ENCODE results near the gene GPBP1L1.

Gene GPBP1L1

DNA sequence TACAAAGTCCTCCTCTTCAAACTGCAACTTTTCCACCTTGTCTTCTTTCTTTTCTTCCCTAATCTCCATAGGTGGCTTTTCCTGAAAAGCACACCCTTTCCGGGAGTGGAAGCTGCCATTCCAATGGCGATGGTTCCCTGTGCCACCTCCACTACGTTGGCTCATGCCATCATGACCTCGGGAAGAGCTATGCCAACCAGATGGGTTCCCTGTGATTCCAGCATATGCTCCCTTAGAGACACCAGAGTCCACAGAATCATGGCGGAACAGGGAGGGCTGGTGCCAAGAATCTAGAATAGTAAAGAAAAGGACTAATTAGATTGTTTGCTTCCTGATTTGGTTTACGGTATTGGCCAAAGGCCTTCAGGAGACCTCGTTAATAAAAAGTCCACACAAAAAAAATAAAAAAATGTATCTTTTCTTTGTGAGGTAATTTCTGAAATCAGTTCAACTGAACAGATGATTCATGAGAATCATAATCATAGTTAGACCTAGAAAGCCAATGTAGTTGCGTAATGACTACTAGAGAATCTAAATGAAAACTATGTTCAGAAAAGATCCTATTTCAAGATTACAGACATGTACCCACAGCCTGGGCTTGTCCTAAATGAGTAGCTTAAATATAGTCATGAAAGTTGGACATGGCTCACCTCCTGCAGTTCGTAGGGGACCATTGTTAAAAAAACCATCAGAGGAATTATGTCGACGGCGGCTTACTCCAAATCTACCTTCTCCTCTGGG, 31.6 kb downstream of the GPBP1L1 start:
- H3K4me2 ChIP-seq (ENCODE audit: low read length, poor library complexity, severe bottlenecking): no peak overlapping the region
- H3K4ac ChIP-seq (ENCODE audit: low read depth in 1 of 2, low read length in 2 of 2): no peak overlapping the region
- no peak overlapping the region for H2AFZ ChIP-seq (ENCODE audit: low read depth, low read length)
- DNase-seq: no peak
- over 99% methylated on average over 7 of the region's 12 CpGs for WGBS
- H2AK5ac ChIP-seq (ENCODE audit: low read length, severe bottlenecking): no peak overlapping the region
- no peak overlapping the region for H3K14ac ChIP-seq (ENCODE audit: low read length in 2 of 2)
- no peaks in the 10 kb centered on the region for H3K4me1 ChIP-seq (ENCODE audit: control insufficient read depth, insufficient read depth, low read depth, low read length)
- H3K23ac ChIP-seq (ENCODE audit: low read length in 2 of 2): no peak overlapping the region
- H4K91ac ChIP-seq (ENCODE audit: low read length): no peak overlapping the region
- H3K27me3 ChIP-seq (ENCODE audit: control insufficient read depth in 1 of 2, insufficient read depth in 1 of 2, low read length in 2 of 2): no peaks in the 10 kb centered on the region
- H2BK12ac ChIP-seq (ENCODE audit: low read length in 2 of 2): no peak overlapping the region
- H3K79me1 ChIP-seq (replicated peaks; ENCODE audit: low read length, poor library complexity, severe bottlenecking): peaks cover 39% of the 10 kb centered on the region
- no peak overlapping the region for H2BK15ac ChIP-seq (ENCODE audit: low read depth, poor library complexity, severe bottlenecking)
- H3K9me3 ChIP-seq (ENCODE audit: control insufficient read depth, low read length): no peaks in the 10 kb centered on the region
- H3K4me3 ChIP-seq (ENCODE audit: insufficient read depth in 1 of 2, low read depth in 1 of 2, low read length in 2 of 2): no peak overlapping the region
- H3K36me3 ChIP-seq (ENCODE audit: control insufficient read depth in 1 of 2, insufficient read depth in 2 of 2, low read depth in 1 of 2, low read length in 2 of 2): peaks cover 49 to 100% of the 10 kb centered on the region in 2 experiments
- H3K18ac ChIP-seq (ENCODE audit: low read depth in 1 of 2, low read length in 2 of 2): no peak overlapping the region
- no peak overlapping the region for H2BK120ac ChIP-seq (ENCODE audit: low read depth, low read length)
- H3K9ac ChIP-seq (ENCODE audit: low read length): no peak overlapping the region
- no peak overlapping the region for H2BK5ac ChIP-seq (ENCODE audit: low read depth, low read length, poor library complexity, severe bottlenecking)
- H4K8ac ChIP-seq (ENCODE audit: low read length): no peak overlapping the region
- no peak overlapping the region for H3K27ac ChIP-seq (ENCODE audit: low read length, poor library complexity, severe bottlenecking)

DNA sequence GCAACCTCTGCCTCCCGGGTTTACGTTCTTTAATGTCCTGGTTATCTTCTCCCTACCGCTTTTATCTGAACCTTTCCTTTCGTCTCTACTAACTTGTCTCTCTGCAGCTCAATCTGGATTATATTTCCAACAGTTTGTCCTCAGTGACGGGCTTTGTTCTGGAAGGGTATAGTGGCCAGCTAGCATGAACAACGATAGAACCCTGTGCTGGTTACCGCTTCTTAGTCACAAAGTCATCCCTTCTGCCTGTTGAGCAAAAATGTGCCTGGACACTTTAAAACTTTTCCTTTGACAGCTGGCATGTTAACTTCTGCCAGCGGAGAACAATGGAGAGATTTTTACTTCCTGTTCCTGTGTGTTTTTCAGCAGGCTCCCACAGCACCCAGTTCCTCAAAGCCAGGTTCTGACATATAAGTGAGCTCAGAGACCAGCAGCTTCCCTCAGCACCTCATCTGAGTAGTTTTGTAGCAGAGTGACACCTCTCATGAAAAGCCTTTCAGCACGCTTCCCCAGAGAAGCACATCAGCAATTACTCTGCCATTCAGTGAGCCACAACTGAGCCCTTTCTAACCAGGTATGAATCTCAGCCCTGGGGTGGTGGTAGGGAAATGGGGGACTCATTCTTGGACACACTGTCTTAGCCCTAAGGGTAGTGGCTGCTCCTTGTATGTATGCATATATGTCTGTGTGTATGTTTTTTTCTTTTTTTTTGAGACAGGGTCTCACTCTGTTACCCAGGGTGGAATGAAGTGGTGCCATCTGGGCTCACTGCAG, 38.9 kb downstream of the GPBP1L1 start:
- Histone ChIP-seq H2BK12ac (ENCODE audit: low read length in 2 of 2) (no peak overlapping the region), H3K27me3 (ENCODE audit: control insufficient read depth in 1 of 2, insufficient read depth in 1 of 2, low read length in 2 of 2) (no peaks in the 10 kb centered on the region), H3K14ac (ENCODE audit: low read length in 2 of 2) (no peak overlapping the region), H3K79me1 (replicated peaks; ENCODE audit: low read length, poor library complexity, severe bottlenecking) (peaks cover 28% of the 10 kb centered on the region), H3K18ac (ENCODE audit: low read depth in 1 of 2, low read length in 2 of 2) (no peak overlapping the region), H2BK15ac (ENCODE audit: low read depth, poor library complexity, severe bottlenecking) (no peak overlapping the region), H3K4me3 (ENCODE audit: insufficient read depth in 1 of 2, low read depth in 1 of 2, low read length in 2 of 2) (no peak overlapping the region), H3K4me1 (ENCODE audit: control insufficient read depth, insufficient read depth, low read depth, low read length) (no peaks in the 10 kb centered on the region), H4K8ac (ENCODE audit: low read length) (no peak overlapping the region), H3K9me3 (ENCODE audit: control insufficient read depth, low read length) (no peaks in the 10 kb centered on the region), H3K4me2 (ENCODE audit: low read length, poor library complexity, severe bottlenecking) (no peak overlapping the region), H2AK5ac (ENCODE audit: low read length, severe bottlenecking) (no peak overlapping the region), H2AFZ (ENCODE audit: low read depth, low read length) (no peak overlapping the region), H3K36me3 (ENCODE audit: control insufficient read depth in 1 of 2, insufficient read depth in 2 of 2, low read depth in 1 of 2, low read length in 2 of 2) (peaks cover 23 to 88% of the 10 kb centered on the region in 2 experiments), H2BK120ac (ENCODE audit: low read depth, low read length) (no peak overlapping the region), H3K4ac (ENCODE audit: low read depth in 1 of 2, low read length in 2 of 2) (no peak overlapping the region), H4K91ac (ENCODE audit: low read length) (no peak overlapping the region), H2BK5ac (ENCODE audit: low read depth, low read length, poor library complexity, severe bottlenecking) (no peak overlapping the region), H3K9ac (ENCODE audit: low read length) (no peak overlapping the region), H3K27ac (ENCODE audit: low read length, poor library complexity, severe bottlenecking) (no peak overlapping the region), H3K23ac (ENCODE audit: low read length in 2 of 2) (no peak overlapping the region)
- no peak for DNase-seq
- WGBS: over 99% methylated on average over 8 of the region's 9 CpGs

DNA sequence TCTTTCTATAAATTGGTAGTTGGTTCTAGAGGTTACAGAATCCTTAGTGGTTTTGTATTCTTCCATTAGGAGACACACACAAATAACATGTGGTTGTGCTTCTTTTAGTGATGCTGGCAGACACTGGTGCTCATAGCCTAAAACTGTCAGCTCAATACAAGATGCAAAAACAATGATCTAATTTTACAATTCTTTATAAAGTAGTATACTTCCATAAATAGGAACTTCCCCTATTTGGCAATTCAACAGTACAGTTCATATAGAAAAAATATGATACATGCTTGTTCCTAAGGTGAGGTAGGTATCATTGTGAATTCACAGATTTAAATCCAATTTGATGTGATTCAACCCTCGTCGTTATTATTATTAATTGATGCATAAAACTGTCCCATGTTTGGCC, 41.7 kb downstream of the GPBP1L1 start:
- Histone ChIP-seq H3K27ac (ENCODE audit: low read length, poor library complexity, severe bottlenecking) (no peak overlapping the region), H2BK15ac (ENCODE audit: low read depth, poor library complexity, severe bottlenecking) (no peak overlapping the region), H3K4me1 (ENCODE audit: control insufficient read depth, insufficient read depth, low read depth, low read length) (no peaks in the 10 kb centered on the region), H3K36me3 (ENCODE audit: control insufficient read depth in 1 of 2, insufficient read depth in 2 of 2, low read depth in 1 of 2, low read length in 2 of 2) (peaks cover 31 to 87% of the 10 kb centered on the region in 2 experiments), H3K23ac (ENCODE audit: low read length in 2 of 2) (no peak overlapping the region), H3K9ac (ENCODE audit: low read length) (no peak overlapping the region), H2BK12ac (ENCODE audit: low read length in 2 of 2) (no peak overlapping the region), H2AK5ac (ENCODE audit: low read length, severe bottlenecking) (no peak overlapping the region), H3K4me3 (ENCODE audit: insufficient read depth in 1 of 2, low read depth in 1 of 2, low read length in 2 of 2) (no peak overlapping the region), H3K27me3 (ENCODE audit: control insufficient read depth in 1 of 2, insufficient read depth in 1 of 2, low read length in 2 of 2) (no peaks in the 10 kb centered on the region), H4K8ac (ENCODE audit: low read length) (no peak overlapping the region), H3K14ac (ENCODE audit: low read length in 2 of 2) (no peak overlapping the region), H2BK5ac (ENCODE audit: low read depth, low read length, poor library complexity, severe bottlenecking) (no peak overlapping the region), H2BK120ac (ENCODE audit: low read depth, low read length) (no peak overlapping the region), H3K4me2 (ENCODE audit: low read length, poor library complexity, severe bottlenecking) (no peak overlapping the region), H3K4ac (ENCODE audit: low read depth in 1 of 2, low read length in 2 of 2) (no peak overlapping the region), H2AFZ (ENCODE audit: low read depth, low read length) (no peak overlapping the region), H3K9me3 (ENCODE audit: control insufficient read depth, low read length) (no peaks in the 10 kb centered on the region), H4K91ac (ENCODE audit: low read length) (no peak overlapping the region), H3K18ac (ENCODE audit: low read depth in 1 of 2, low read length in 2 of 2) (no peak overlapping the region), H3K79me1 (replicated peaks; ENCODE audit: low read length, poor library complexity, severe bottlenecking) (peaks cover 29% of the 10 kb centered on the region)
- DNase-seq: no peak
- WGBS: no CpG with 5 or more reads among the region's 2 CpGs

DNA sequence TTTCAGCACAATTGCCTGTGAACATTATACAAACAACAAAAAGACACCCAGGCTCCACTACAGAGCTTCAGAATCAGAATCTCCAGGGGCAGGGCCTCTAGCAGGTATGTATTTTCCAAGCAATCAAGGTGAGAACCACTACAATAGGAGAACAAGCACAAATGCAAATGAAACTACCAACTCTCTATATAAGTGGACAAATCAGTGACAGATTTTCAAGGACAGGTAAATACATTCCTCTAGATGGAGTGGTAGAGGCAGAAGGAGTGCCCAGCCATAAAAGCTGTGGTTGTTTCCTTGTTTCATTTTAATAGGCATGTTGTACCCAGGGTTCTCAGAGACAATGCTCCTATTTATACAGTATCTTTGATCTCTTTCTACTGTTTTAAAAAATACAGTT, 42.4 kb downstream of the GPBP1L1 start:
- no peak overlapping the region for H3K9ac ChIP-seq (ENCODE audit: low read length)
- no peak overlapping the region for H2BK15ac ChIP-seq (ENCODE audit: low read depth, poor library complexity, severe bottlenecking)
- no peak overlapping the region for H3K27ac ChIP-seq (ENCODE audit: low read length, poor library complexity, severe bottlenecking)
- no peak overlapping the region for H3K23ac ChIP-seq (ENCODE audit: low read length in 2 of 2)
- no peak overlapping the region for H2AFZ ChIP-seq (ENCODE audit: low read depth, low read length)
- H3K4ac ChIP-seq (ENCODE audit: low read depth in 1 of 2, low read length in 2 of 2): no peak overlapping the region
- no peak overlapping the region for H2BK12ac ChIP-seq (ENCODE audit: low read length in 2 of 2)
- no peaks in the 10 kb centered on the region for H3K9me3 ChIP-seq (ENCODE audit: control insufficient read depth, low read length)
- H2AK5ac ChIP-seq (ENCODE audit: low read length, severe bottlenecking): no peak overlapping the region
- H3K4me3 ChIP-seq (ENCODE audit: insufficient read depth in 1 of 2, low read depth in 1 of 2, low read length in 2 of 2): no peak overlapping the region
- no peak overlapping the region for H3K4me2 ChIP-seq (ENCODE audit: low read length, poor library complexity, severe bottlenecking)
- H4K8ac ChIP-seq (ENCODE audit: low read length): no peak overlapping the region
- H3K18ac ChIP-seq (ENCODE audit: low read depth in 1 of 2, low read length in 2 of 2): no peak overlapping the region
- H2BK120ac ChIP-seq (ENCODE audit: low read depth, low read length): no peak overlapping the region
- H3K79me1 ChIP-seq (replicated peaks; ENCODE audit: low read length, poor library complexity, severe bottlenecking): peaks cover 32% of the 10 kb centered on the region
- H3K4me1 ChIP-seq (ENCODE audit: control insufficient read depth, insufficient read depth, low read depth, low read length): no peaks in the 10 kb centered on the region
- H2BK5ac ChIP-seq (ENCODE audit: low read depth, low read length, poor library complexity, severe bottlenecking): no peak overlapping the region
- H3K36me3 ChIP-seq (ENCODE audit: control insufficient read depth in 1 of 2, insufficient read depth in 2 of 2, low read depth in 1 of 2, low read length in 2 of 2): peaks cover 35 to 85% of the 10 kb centered on the region in 2 experiments
- DNase-seq: no peak
- H4K91ac ChIP-seq (ENCODE audit: low read length): no peak overlapping the region
- no peaks in the 10 kb centered on the region for H3K27me3 ChIP-seq (ENCODE audit: control insufficient read depth in 1 of 2, insufficient read depth in 1 of 2, low read length in 2 of 2)
- no peak overlapping the region for H3K14ac ChIP-seq (ENCODE audit: low read length in 2 of 2)

All from mesenchymal stem cell (in vitro differentiated cells and primary cell).